GM20431 (cell line): Measurements from ENCODE around the gene DNAH5.

ENCODE experiments used
- in situ Hi-C: fragments of 300-500 bp; cut with MseI, MboI; formaldehyde crosslinking; loops from one replicate; pipeline ENCODE4 v1.15.0; 2020; ENCODE audit warnings: low sequenced_read_pairs; ENCODE audit not compliant: unreplicated experiment

DNAH5 gene

DNA sequence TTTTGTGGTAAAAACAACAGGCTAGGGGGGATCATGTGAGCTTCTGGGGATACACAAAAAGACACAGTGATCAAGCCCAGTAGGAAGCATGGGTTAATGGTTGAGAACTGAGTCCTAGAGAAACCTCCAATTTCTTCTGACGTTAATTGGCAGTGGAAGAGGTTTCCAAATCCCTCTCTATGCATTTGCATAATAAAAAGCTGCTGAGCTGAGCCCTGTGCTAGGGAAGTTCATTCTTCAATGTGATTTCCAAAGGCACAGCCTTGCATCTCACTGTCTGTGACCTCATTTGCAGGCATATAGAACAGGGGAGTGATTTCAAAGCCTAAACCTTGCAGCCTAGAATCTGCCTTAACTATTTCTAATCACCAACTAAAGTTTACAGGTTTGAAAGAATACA lies 812 bp downstream of the DNAH5 start:
- in situ Hi-C loops = no loop called here

DNA sequence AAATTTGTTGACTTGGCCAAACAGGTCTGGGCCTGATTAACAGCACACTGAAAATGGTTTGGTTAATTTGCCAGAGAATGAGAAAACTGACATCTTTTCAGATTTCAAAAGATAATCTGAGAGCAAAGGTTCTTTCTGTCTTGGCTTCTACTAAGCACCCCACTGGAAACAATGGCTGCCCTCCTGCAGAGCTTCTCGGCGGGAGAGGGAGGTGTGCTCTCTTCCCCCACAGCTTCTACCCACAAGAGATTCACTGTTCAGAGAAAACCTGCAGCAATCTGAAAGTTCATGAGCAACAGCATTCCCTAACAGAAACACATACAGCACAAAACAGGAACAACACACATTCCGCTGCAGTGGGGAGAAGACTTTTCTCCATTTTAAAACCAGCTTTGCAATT lies 3.0 kb downstream of the DNAH5 start:
- in situ Hi-C loops = no loop called here

DNA sequence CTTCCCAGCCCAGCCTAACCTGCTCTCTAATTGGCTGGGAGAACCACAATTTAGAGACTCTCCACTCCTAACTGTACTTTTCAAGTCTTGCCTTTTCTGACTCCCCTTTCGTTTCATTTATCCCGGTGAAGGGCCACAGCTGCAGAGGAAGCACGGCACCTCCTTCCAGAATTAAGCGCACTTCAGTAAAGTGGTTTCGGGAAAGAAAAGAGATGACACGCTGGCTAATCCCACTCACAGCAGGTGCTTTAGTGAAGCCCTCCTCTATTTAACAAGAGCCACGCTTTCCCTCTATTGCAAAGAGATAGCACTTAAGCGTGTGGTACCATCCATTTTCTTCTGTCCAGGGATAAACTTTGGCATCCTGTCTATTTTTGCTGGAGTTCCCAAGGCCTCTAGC lies 4.8 kb downstream of the DNAH5 start:
- in situ Hi-C loops = no loop called here

DNA sequence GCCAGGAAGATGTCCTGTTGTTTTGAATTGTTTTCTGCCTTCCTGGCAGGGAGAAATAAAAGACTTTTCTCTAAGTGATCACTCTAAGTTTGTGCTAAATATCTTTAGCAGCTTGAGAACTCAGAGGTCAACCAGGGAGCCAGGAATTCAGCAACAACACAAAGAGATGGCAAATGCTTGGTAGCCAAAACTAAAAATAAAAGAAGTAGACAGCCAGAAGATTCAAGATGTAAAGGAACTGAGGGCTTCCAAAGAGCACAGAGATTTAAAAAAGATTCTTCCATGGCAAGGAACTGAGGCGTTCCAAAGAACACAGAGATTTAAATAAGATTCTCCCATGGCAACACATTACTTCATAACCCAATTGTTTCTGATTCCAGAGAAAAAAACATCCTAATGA lies 9.6 kb downstream of the DNAH5 start:
- in situ Hi-C loops = no loop called here

DNA sequence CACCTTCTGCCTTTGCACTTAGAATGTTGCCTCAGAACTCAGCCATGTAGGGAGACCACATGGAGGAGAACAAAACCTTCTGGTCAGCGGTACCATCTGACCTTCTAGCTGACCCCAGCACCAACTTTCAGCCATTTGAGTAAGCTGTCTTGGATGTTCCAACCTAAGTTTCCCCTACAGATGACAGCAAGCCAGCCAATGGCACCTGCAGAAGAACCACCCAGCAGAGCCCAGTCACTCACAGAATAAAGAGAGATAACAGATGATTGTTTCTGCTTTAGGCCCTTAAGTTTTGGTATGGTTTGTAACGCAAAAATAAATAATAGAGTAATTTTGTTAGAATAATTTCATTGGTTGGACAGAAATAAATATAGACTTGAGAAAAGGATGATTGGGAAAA lies 10.4 kb downstream of the DNAH5 start:
- in situ Hi-C loops = no loop called here

DNA sequence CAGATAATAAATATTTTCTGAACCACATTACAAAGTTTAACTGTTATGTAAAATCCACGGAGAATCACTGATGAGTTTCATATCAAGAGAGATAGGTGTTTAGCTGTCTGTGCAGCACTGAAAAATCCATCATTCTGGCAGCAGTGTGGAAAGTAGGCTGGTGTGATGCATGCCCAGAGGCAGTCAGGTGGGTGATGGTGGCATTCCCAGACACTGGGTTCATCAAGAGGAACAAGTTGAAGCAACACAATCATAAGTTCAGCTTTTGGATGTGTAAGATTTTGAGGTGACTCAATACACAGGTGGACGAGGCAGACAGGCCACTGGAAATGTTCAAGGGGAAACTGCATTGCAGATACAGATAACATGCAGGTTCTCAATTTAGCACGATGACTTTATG lies 11.9 kb downstream of the DNAH5 start:
- in situ Hi-C loops = no loop called here

DNA sequence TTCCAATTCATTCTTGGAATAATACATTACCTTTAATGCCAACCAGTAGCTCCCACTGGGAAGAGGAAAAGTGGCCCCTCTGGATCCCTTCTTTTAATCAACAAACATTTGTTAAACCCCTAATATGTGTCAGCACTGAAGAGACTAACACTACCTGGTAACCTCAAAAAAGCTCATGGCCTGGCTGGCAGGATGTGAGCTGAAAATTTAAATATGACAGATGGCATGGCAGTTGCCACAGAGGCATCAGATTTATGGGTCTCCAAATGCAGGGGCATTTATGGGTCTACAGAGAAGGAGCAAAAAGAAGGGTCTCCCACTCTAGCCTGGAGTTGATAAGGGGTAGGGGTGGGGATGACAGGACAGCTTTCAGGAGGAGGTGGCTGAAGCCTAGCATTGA lies 12.5 kb downstream of the DNAH5 start:
- in situ Hi-C loops = no loop called here

DNA sequence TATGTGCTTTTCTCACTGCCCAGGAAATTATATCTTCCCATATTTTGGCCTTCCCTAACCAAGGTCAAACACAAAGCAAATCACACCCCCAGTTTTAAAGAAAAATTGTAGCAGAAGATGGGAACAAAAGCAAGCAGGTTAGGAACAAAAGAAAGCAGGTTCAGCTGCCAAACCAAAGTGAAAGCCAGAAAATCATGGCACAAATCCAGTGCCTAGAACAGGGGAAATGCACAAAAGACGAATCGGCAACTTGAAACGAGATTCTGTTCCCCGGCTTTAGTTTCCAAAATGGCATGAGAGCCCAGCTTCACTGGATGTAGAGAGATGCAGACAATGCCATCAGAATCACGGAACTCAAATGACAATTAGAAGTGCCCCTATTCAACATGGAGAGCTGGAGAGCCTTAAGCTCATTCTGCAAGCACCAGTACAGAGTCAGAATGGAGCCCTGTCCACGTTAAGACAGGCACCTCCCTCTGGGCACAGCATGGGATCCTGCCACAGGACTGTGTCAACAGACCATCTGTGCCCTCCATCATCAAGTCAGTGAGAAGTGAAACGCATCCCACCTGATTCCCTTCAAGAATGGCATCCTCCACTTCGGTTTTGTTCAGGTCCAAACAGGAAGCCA lies 13.8 kb downstream of the DNAH5 start:
- in situ Hi-C loops = no loop called here

DNA sequence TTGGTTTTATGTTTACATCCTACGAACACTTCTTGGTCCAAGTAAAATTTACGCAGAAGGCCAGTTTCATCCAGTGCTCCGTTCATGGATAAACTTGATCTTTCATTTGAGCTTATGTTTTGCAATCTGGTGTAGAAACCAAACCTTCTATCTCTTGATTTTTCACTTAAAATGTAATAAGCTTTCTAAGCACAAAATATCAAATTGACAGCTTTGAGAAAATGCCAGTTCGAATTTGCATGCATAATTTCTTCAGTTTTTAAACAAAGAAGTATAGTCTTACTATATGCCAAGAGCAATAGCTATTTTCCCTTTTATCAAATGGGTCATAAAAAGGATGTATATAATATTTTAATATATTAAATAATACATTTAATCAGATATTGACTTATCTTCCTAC lies 17.8 kb downstream of the DNAH5 start:
- in situ Hi-C loops = no loop called here

DNA sequence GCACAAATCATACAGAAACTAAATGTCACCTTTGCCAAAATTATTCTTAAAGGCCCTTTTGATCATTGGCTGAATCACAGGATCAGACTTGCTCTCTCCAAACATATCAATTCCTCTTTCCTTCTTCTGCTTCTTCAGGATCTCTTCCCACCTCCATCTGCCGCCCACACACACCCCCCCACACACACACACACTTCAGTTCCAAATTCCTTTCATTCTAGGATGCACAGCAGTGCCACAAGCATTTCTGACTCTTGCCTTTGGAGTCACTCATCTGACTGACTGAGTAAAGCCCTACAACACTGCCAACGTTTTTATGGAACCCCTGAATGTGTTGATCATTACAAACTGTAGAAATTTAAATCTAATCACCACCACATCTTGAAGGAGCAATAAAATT lies 22.9 kb downstream of the DNAH5 start:
- in situ Hi-C loops = no loop called here

DNA sequence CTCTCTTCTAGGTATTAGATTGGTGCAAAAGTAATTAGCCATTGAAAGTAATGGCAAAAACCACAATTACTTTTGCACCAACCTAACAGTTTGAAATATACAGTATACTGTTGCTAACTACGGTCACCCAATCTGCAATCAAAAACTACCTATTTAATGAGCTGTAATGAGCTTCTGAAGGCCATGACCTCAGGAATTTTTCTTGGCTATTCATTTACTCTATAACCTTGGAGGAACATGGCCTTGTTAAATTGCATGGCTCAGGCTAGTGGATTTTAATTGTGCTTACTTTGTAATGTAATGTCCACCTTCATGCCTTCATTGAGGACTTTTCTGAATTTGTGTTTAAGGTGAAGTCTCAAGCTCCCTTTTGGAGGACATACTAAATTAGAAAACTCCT lies 24.7 kb downstream of the DNAH5 start:
- in situ Hi-C loops = no loop called here

DNA sequence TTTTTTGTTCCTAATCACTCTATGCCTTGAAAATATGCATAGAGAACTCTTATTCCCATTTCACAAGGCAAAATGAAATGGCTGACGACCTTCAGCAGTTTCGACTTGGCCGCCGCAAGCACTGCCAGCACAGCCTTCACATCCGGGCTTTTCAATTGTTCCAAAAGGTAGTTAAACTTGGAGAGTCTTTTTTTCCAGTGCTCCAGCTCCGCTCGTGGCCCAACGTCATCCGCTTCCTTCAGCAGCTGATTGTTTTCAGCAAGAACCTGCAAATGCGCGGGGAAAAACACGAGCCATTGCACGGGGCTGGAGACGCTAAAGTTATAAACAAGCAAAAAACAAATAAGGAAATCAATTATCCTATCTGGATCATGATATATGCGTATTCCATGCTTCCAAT lies 25.4 kb downstream of the DNAH5 start:
- in situ Hi-C loops = no loop called here

DNA sequence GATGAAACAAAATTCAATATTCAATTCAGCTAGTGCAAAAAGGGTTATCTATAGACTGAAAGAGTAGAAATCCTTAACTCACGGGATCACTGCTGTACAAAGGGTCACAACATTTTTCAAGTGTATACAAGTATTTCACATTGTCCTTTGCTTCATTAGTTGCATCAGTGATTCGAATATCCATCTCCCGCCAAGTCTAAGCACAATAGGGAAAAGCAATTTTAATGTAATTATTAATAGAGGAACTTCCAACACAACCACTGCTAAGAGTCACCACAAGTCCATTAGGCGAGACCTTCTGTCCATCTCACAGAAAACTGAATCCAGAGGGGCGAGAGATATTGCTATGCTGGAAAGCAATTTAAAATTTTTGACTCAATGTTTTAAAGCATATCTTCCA lies 27.4 kb downstream of the DNAH5 start:
- in situ Hi-C loops = no loop called here

DNA sequence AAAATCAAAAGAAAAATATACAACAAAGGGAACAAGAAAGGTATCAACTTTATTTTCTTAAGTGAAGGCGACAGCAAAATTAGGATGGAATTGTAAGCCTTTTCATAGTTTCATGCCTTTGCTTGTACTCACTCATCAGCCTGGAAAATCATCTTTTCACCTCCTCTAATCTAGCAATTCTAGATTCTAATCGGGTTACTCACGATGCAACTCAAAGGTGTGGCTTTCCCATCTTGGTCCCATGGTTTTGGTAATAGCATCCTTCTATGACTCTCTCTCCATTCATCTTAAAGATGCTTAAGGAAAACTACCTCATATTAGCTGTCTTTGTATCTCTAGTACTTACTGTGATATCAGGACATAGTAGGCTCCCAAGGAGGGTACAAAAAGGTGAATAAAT lies 30.5 kb downstream of the DNAH5 start:
- in situ Hi-C loops = no loop called here

DNA sequence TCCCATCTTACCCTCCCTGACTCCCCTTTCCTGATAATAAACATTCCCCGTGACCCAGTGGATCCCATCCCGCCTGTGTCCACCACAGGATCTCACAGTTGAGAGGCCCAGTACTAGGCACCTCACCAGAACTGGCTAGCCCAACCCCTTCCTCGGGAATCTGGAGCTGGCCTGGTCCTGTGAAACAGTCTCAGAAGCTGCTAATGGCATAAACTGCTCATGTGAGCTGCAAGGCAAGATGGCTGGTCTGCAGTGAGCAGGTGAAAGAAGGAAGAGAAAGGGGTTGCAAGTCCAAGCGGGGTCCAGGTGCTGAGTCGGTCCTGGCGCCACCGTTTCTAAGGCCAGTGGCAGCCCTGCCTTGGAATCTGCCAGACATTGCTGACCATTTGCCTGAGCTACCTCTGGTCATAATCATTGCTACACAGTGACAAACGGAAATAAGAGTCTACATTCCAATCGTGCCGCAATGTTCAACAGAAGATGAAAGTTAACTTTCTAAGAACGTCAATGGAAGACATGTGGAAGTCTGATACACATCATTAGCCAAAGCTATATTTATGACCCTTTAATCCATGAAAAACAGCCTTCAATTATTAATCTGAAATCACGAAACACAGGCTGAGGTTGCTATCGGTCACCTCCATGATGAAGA lies 33.7 kb downstream of the DNAH5 start:
- in situ Hi-C loops = no loop called here

DNA sequence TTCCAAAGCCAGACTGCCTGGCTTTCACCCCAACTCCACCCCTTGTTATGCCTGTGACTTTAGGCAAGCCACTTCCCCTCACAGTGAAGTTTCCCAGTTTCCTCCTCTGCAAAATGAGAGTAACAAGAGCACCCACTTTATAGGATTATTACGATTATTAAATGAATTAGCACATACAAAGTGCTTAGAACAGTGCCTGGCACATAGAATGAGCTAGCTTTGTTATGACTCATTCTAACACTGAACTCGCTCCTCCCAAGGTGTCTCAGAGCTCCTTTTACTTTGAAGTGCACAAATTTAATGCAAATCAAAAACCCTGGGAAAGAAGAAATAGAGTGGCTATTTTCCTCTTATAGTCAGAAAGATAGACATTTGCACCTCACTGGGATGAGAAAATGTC lies 34.3 kb downstream of the DNAH5 start:
- in situ Hi-C loops = no loop called here

DNA sequence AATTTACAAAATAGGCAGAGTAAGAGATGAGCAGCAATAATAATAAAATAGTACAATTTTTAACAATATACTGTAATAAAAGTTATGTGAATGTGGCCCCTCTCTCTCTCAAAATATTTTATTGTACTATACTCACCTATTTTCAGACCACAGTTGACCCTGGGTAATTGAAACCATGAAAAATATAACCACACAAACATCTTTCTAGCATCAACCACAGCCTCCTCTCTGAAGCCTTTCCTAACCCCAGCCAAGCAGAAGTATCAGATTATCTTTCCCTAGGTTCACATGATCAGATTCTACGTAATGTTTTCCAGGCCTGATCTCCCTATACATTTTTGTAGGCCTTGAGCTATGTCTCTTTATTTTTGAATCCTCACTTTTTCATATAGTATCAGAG lies 35.2 kb downstream of the DNAH5 start:
- in situ Hi-C loops = no loop called here

DNA sequence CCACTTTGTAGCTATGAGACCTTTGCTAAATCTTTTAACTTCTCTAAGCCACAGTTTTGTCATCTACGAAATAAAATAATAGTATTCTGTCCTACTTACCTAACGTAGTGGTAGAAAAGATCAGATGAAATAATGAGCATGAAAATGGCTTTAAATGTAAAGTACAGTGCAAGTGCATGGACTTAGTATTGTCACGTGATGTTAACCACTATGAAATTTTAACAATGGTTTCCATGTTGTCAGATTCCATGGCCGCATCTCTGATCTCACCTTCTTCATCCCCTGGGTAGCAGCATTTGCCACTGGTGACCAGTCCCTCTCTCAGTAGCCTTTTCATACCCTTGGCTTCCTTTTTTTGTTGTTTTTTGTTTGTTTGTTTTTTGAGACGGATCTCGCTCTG lies 45.9 kb downstream of the DNAH5 start:
- in situ Hi-C loops = no loop called here

DNA sequence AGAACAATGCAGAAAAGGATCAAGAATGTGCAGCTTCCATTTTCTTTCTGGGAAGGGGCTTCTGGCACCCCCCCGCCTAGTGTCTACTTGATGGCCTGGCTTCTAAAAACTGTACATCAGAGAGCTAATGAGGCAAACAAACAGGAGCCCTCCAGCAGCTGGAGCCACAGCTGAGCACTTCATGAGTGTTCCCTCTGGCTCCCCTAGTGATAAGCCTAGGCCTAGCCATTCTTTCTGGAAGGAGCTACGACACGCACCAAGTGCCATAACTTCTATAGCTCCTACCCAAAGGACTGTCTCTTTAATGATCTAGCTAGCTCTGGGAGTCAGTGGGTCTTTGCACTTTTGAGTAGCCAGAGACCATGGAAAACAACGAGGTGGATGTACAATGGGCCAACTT lies 66.1 kb downstream of the DNAH5 start:
- in situ Hi-C loops = no loop called here

DNA sequence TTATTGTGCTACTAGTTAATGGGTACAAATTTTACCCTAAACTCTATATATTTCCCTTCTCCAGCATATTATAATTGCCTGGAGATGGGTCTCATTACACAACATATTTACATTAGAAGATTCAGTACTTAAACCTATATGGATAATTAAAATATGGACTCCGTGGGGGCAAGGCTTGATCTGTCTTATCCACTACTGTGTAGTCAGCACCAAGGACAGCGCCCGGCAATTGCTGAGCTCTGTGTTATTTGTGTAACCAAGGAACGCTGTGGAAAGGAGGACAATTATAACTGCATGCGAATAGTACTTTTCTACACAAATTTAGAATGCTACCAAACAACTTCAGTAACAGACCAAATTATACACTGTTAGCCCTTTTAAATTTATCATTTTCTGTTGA lies 77.7 kb downstream of the DNAH5 start:
- in situ Hi-C loops = no loop called here

DNA sequence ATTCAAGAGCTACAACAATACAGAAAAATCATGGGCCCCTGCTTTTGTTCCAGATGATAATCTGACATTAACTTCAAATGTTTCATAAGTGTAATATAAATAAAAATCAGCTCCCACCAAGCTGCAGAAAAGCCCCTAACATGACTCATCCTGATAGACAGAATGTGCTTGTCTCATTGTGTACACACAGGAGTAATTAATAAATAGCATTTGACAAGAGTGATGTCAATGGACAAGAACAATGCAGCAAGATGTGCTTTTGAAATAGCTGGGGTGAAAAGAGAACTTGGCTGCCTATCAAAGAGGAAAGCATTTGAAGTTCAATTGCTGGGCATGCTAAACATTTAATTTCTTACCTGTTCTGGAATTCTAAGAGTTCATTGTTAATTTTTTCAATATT lies 79.2 kb downstream of the DNAH5 start:
- in situ Hi-C loops = no loop called here

DNA sequence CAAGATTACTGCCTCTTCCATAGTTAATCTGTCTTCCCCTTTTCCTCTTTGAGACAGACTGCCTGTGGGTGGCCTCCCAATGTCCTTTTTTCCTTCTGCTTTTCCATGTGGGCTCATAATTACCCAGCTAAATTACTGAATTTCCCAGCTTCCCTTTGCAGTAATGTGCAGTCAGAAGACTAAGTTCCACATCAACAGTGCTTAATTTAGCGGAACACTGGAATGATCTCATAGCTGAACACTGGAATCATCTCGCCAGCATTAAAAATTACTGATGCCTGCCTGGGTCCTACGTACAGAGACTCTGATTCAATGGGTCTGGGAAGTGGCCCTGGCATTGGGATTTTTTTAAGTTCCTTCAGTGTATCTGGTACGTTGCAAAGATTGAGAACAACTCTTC lies 84.3 kb downstream of the DNAH5 start:
- in situ Hi-C loops = no loop called here
